ENCODE results near the gene SLC45A1.

Gene SLC45A1

GRCh38 chr1:8356256-8357209 lies 38.6 kb downstream of the SLC45A1 start:
- DNase-seq = no peak

- DNase-seq = no peak
Measured at GRCh38 chr1:8357329-8358101, 39.6 kb downstream of the SLC45A1 start.

GRCh38 chr1:8358241-8358896 lies 40.5 kb downstream of the SLC45A1 start:
- no peak for DNase-seq

GRCh38 chr1:8358897-8359616 lies 41.1 kb downstream of the SLC45A1 start:
- DNase-seq = no peak

GRCh38 chr1:8359617-8360481 lies 41.9 kb downstream of the SLC45A1 start:
- DNase-seq = no peak

- DNase-seq = no peak
Measured at GRCh38 chr1:8360493-8361197, 42.7 kb downstream of the SLC45A1 start.

- DNase-seq = no peak
Measured at GRCh38 chr1:8361198-8361849, 43.4 kb downstream of the SLC45A1 start.

GRCh38 chr1:8362701-8363101 lies 44.8 kb downstream of the SLC45A1 start:
- DNase-seq = no peak

- DNase-seq = no peak
Measured at GRCh38 chr1:8363186-8363766, 45.4 kb downstream of the SLC45A1 start.

- DNase-seq = no peak
Measured at GRCh38 chr1:8363767-8364301, 45.9 kb downstream of the SLC45A1 start.

GRCh38 chr1:8364528-8365442 lies 46.9 kb downstream of the SLC45A1 start:
- DNase-seq = no peak

- DNase-seq = no peak
Measured at GRCh38 chr1:8365661-8366362, 47.9 kb downstream of the SLC45A1 start.

GRCh38 chr1:8367571-8368194 lies 49.8 kb downstream of the SLC45A1 start:
- DNase-seq = no peak

- DNase-seq = no peak
Measured at GRCh38 chr1:8368956-8369639, 51.2 kb downstream of the SLC45A1 start.

- no peak for DNase-seq
Measured at GRCh38 chr1:8370046-8370881, 52.4 kb downstream of the SLC45A1 start.

- no peak for DNase-seq
Measured at GRCh38 chr1:8370905-8371315, 53.0 kb downstream of the SLC45A1 start.

Data from CD4-positive, alpha-beta T cell treated with Interleukin-12 subunit alpha and Interleukin-12 subunit beta, for 1 hour (primary cell).